GM18526 (cell line): Measurements from ENCODE around the gene ZCWPW1.
A peak's percentile ranks its signal among the peaks of the same experiment; 100 is the strongest.

Experiments
- POLR2A ChIP-seq: IDR thresholded peaks from 3 replicates; pipeline ENCODE4 v1.6.1; 2011; ENCODE audit not compliant: insufficient read length; ENCODE audit errors: extremely low read depth

Gene ZCWPW1, protein sequence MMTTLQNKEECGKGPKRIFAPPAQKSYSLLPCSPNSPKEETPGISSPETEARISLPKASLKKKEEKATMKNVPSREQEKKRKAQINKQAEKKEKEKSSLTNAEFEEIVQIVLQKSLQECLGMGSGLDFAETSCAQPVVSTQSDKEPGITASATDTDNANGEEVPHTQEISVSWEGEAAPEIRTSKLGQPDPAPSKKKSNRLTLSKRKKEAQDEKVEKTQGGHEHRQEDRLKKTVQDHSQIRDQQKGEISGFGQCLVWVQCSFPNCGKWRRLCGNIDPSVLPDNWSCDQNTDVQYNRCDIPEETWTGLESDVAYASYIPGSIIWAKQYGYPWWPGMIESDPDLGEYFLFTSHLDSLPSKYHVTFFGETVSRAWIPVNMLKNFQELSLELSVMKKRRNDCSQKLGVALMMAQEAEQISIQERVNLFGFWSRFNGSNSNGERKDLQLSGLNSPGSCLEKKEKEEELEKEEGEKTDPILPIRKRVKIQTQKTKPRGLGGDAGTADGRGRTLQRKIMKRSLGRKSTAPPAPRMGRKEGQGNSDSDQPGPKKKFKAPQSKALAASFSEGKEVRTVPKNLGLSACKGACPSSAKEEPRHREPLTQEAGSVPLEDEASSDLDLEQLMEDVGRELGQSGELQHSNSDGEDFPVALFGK

GRCh38 chr7:100428199-100428966 is at the start of gene ZCWPW1:
TSS of gene ZCWPW1 (minus strand) at chr7:100428703. CDS start at chr7:100420649, 8,054 bp downstream.
- peak; percentile 100 for TF ChIP-seq POLR2A

DNA sequence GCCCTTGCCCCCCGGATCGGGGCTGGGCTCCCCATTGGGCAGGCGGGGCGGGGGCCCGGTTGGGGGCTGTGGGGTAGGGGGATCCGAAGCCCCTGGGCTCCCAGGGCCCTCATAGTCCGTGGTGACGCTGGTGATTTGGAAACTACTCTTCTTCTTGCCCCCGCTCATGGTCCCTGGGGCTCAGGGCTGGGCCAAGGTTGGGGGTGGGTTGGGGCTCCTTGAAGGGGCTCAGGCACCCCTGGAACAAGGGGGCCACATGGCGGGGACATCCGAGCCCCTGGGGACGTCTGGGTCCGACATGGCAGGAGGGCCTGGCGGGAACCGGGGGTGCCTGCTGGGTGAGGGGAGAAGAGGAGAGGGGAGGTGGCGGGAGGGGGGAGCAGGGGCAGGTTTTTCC is 49.4 kb upstream of the ZCWPW1 start:
- no peak for TF ChIP-seq POLR2A

GRCh38 chr7:100476903-100477870 is 48.7 kb upstream of the ZCWPW1 start:
- no peak for TF ChIP-seq POLR2A

DNA sequence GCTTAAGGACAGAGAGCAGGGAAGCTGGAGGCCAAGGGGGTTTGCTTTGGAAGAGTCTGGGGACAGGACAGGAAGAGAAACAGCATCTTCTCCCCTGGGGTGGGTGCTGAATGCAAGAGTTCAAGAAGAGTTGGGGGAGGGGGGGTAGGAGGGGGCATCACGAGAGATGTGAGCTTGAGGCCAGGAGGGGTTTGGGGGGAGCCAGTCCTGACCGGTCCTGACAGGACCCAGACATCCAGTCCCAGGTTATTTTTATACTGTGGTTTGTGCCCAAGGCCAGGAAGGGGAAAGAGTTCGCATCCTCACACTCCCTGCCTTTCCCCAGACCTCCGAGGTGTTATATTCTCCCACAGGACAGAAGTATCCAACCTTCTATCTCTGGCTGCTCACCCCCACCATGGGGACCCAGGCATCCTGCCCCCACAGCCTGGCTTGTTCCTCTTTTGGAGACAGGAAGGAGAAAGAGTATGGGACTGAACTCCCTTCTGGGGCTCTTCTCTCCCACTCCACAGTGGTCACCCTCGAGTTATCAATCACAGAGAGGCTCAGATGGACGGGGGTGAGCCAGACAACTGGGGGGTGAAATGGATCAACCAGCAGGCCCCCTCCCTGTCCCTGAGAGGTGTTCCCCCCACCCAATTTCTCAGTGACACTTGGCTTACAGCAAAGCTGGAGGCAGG is 47.7 kb upstream of the ZCWPW1 start:
- TF ChIP-seq POLR2A = no peak

DNA sequence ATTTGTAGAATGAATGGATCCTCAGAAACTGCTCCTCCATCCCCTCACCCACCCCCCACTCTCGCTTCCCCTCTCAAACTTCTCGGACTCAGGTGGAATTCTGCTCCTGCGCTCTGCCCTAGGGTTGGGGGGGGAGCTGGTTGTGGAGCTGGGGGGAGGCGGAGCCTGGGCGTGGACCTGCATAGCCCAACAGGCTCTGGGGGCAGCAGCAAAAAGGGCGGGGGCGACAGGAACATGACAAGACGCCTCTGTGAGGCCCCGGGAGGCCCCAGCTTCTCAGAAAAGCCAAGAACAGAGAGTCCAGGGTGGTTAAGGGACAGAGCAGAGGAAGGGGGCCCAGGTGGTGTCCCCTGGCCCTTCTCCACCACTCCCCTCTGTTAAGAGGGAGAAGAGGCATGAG is 47.0 kb upstream of the ZCWPW1 start:
- TF ChIP-seq POLR2A = no peak

DNA sequence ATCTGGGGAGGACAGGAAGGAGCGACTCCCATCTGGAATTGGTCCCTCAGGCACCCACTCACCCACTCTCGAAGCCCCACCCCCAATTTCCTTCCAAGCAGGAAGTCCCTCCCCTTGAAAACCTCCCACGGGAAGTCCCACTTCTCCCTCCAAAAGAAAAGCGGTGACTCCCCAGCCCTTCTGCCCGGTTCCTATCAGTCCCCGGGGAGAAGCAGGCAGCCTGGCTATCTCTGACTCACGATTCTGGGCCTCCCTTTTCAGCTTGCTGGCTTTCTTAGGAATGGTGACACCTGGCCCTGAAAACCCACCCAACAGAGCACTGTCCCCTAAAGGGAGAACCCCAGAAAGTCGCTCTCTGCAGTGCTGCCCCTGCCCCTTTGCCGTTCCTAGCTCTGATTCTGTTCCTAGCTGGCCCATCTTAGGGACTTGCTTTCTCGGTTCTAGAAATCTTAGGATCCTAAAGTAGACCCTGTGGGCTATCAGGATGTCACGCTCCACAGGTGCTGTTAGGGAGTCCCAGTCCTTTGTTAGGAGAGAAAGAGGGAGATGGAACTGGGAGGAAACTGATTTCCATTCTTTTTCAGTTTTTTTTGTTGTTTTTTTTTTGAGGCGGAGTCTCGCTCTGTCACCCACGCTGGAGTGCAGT is 44.5 kb upstream of the ZCWPW1 start:
- no peak for TF ChIP-seq POLR2A

DNA sequence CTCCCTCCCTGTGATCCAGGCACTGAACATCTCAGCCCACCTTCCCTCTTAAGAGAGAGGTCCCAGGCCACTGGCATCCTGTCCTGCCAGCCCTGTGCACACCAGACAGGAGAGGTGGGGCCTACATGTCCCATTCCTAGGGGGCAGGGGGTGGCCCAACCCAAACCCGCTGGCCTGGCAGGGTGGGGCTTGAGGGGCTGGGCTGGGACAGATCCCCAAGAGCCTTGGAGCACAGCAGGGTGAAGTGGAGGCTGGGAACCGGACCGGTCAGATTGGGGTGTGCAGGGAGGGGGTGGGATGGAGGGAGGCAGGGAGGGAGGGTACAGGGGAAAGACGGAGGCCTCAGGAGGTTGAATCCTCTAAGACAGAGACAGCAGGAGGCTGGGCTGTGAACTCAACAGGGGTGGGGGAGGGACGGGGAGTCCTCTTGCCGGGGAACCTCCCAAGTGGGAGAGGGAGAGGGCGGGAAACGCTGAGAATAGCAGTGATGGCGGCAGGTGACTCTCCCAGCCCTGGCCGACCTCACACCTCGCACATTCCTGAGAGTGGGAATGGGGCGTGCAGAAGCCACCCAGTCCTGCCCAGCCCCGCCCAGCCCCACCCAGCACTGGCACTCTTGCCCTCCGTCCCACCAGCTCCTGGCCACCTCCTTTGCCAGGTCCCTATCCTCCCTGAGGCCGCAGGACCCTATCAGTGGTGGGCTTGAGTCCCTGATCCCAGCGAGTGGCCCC is 43.8 kb upstream of the ZCWPW1 start:
- TF ChIP-seq POLR2A = no peak

GRCh38 chr7:100471021-100471420 is 42.5 kb upstream of the ZCWPW1 start:
- no peak for TF ChIP-seq POLR2A

- no peak for TF ChIP-seq POLR2A
Measured at GRCh38 chr7:100469227-100470044, 40.9 kb upstream of the ZCWPW1 start.

DNA sequence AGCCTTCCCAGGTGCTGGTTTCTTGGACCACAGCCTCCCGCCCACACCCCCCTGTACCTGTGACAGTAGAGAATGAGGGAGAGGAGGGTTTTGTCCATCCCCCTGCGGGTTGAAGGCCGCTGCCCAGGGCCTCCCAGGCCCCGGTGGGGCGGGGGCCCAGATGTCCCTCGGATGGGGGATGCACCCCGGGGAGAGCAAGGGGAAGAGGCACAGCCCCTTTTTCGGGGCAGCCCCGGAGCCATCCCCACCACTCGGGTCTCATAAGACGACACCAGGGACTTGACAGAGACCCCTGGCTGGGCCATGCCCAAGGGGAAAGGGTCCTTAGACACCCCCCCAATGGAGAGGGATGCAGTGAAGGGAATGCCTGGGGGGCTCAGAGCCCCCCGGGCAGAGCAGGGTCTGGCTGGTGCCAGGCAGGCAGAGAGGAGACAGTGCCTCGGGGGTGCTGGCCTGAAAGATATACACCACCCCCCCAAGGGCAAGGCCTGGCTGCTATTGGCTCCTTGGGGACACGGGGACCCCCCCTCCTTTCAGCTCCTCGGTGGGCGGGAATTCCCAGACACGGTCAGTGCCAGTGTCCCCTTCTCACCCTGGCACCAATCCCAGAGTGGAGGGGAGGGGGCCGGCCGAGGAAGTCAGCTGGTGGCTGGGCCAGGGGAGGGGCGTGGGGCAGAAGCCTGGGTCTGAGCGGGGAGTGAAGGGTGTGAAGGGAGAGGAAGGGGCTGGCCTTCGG is 39.3 kb upstream of the ZCWPW1 start:
- no peak for TF ChIP-seq POLR2A
